ENCODE measurements around the gene RAB31.
"Not testable (repeated sequence)": the region's sequence is repeated elsewhere in the genome, so short reads cannot be mapped to it uniquely, and the experiment has no call there.

The RAB31 gene

GRCh38 chr18:9848170-9848879 lies 140.2 kb downstream of the RAB31 start:
- no peak for DNase-seq

GRCh38 chr18:9849407-9850283 lies 141.5 kb downstream of the RAB31 start:
- no peak for DNase-seq

DNA sequence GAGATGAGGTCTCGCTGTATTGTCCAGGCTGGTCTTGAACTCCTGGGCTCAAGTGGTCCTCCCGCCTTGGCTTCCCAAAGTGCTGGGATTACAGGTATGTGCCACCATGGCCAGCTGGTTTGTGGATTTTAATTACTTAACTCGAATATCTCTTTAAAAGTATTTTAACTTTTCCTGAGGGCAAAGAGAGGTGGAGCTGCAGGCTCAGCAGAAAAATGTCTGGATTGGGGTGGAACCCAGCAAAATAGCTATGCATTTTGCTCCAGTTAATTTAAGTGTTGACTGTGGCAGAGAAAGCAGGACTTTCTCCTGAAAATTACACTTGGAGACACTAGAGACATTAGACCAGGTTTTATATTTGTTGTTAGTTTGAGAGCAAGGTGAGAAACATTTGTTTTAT lies 142.2 kb downstream of the RAB31 start:
- DNase-seq, result no peak

- DNase-seq, result no peak
Measured at GRCh38 chr18:9851511-9851910, 143.4 kb downstream of the RAB31 start.

DNA sequence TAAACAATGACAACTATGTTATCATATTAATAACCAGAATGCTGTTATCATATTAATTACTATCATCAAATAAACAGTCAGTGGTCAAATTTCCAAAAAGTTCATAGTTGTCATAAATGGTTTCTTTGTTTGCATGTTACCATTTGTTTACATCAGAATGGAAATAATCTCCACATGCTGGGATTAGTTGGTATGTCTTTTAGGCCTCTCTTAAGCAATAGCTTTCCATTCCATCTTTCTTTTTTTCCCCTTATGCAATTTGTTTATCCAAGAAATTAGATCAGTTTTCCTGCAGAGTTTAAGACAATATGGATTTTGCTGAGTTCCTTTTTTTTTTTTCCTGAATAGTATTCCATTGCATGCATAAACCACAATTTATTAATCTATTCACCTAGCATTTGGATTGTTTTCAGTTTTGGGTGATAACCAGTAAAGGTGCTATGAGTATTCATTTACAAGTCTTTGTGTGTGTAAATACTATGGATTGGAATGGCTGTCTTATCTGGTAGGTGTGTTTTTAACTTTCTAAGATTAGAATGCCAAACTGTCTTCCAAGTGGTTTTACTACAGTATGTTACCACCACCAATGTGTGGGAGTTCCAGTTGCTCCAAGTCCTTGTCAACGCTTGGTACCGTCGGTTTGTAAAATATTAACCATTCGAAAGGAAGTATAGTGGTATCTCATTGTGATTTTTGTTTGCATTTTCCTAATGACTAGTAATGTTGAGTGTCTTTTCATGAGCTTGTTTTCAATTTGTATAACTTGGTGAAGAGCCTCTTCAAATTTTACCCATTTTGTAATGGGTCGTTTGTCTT lies 144.4 kb downstream of the RAB31 start:
- DNase-seq, result no peak

DNA sequence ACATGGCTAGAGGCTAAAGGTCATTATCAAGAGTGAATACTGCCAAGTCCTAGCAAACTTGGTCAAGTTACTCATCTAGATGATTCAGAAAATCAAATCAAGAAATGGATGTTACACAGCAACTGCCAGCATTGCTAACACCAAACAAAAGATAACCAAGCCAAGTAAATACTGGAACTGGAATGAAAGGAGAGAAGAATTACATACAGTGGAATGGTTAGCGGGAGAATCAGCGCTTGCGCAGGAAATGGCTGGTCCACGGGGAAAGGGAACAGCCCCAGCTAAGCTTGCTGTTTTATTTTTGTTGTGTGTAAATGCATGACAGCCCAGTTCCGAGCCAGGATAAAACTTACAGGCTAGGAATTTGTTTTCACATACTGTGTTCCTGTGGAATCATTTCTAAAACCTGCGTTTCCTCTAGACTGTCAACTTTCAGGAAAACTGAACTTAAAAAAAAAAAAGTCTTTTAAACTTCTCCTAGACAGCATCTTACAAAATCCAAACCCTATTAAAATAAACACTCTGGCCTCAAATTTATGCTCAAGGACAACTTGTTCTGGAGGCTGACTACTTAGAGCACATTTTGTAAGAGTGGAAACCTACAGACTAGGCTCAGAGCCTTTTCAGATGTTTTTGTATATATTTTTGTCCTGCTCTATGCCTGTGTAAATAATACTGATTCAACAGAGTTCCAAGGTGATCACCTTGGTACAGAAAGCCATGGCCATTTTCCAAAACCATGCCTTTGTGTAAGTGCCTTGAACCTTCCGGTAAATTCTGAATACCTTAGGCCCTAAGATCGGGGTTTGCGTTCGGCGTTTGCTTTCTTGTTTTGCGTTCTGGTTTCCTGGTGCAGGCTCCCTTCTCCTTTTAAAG lies 146.9 kb downstream of the RAB31 start:
- no peak for DNase-seq

DNA sequence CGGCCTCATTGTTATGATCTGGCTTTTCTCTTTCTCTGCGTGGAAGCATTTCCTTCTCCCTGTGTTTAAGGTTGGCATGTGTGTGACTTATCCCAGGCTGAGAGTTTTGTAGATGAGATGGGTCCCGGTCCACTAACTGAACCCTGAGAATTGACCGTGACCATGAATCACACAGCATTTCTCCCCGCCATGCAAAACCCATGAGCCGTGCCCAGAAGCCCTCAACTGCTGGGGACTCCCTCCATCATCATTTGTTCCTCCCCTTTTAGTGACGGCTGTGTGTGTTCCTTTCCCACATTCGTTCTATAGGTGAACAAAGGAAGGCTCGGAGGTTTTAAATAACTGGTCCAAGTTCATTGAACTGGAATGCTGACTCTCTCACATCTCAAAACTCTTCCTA lies 147.6 kb downstream of the RAB31 start:
- DNase-seq, result no peak

GRCh38 chr18:9856092-9856491 lies 148.0 kb downstream of the RAB31 start:
- no peak for DNase-seq

DNA sequence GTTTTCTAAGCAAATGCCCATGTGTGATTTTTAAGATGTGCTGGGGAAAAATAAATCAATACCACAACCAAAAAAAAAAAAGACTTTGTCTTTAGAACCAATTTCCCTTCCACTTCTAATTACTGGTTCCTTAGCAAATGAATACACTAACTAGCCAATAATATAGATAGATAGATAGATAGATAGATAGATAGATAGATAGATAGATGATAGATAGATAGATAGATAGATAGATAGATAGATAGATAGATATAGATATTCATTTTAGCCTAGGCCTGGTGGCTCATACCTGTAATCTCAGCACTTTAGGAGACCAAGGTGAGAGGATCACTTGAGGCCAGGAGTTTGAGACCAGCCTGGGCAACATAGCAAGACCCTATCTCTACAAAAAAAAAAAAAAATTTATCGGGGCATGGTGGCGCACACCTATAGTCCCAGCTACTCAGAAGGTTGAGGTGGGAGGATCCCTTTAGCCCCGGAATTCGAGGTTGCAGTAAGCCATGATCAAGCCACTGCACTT lies 149.4 kb downstream of the RAB31 start:
- not testable (repeated sequence) for DNase-seq

- DNase-seq, result no peak
Measured at GRCh38 chr18:9858642-9859041, 150.5 kb downstream of the RAB31 start.

- DNase-seq, result no peak
Measured at GRCh38 chr18:9859232-9859631, 151.1 kb downstream of the RAB31 start.

DNA sequence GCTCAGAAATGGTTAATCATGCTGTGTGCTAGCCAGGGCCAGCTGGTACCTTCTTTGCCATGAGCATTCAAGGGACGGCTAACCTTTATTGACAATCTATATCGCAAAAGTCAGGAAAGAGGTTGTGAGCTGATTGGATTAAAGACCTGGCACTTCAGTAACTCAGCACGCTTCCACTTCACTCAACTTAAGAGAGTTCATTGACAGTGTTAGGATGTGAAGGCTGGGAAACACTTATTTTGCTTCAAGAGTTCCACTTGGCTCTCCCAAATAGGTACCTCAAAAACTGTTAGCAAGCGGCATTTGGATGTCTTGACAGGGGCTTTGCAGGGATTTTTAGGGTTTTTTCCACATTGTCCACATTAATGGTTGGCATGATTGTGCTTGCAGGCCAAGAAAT lies 152.6 kb downstream of the RAB31 start:
- DNase-seq, result no peak

DNA sequence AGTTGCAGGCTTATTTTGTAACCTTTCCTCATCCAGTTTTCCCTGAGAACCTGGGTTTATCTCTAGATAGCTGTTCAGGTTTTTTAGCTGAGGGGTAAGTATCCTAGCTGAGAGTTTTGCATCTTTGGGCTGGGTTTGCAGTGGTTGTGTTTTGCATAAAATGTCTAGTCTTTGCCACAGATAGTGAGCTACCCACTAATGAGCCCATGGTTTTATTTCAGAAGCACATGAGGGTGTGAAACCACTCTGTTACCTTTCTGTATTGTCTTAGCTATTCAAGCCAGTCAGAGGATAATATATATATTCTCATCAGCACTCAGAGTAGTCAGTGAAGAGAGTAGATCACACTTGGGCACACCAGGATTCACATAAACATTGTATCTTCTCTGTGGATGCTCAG lies 153.1 kb downstream of the RAB31 start:
- no peak for DNase-seq

GRCh38 chr18:9861933-9862332 lies 153.8 kb downstream of the RAB31 start:
- no peak for DNase-seq

DNA sequence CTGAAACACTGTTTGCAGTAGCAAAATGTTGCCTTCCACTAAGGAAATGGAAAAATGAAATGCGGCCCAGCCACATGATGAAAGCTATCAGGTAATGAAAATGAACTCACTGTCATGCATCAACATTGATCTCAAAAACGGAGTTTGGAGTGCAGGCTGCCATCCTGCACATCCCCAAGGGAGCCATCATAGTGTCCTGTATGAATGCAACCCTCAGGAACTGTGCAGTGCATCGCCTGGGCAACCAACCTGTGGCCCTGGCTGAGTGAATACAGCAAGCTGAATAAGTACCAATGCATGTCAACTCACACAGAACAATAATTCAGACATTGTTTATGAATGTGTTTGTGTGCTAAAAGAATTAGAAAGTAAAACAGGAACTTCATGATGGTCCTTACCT lies 154.6 kb downstream of the RAB31 start:
- no peak for DNase-seq

- no peak for DNase-seq
Measured at GRCh38 chr18:9863282-9863681, 155.2 kb downstream of the RAB31 start.

GRCh38 chr18:9865764-9866490 lies 157.8 kb downstream of the RAB31 start:
- DNase-seq, result no peak

DNA sequence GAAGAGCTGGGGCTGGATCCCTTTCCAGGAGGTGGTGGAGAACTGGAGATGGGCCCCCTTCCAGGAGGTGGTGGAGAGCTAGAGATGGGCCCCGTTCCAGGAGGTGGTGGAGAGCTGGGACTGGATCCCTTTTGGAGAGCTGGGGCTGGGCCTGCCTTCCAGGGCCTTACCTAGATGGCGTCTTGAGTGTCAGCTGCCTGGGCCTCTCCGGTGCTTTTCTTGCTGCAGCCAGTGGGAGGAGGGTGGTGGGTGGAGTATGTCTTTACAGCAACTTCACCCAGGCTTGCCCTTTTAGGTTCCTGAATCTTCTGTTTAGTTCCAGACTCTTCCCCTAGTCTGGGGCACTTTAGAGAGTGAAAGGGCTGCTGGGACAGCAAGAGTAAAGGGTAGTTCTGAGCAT lies 158.5 kb downstream of the RAB31 start:
- no peak for DNase-seq

GRCh38 chr18:9867071-9867594 lies 159.0 kb downstream of the RAB31 start:
- no peak for DNase-seq

DNA sequence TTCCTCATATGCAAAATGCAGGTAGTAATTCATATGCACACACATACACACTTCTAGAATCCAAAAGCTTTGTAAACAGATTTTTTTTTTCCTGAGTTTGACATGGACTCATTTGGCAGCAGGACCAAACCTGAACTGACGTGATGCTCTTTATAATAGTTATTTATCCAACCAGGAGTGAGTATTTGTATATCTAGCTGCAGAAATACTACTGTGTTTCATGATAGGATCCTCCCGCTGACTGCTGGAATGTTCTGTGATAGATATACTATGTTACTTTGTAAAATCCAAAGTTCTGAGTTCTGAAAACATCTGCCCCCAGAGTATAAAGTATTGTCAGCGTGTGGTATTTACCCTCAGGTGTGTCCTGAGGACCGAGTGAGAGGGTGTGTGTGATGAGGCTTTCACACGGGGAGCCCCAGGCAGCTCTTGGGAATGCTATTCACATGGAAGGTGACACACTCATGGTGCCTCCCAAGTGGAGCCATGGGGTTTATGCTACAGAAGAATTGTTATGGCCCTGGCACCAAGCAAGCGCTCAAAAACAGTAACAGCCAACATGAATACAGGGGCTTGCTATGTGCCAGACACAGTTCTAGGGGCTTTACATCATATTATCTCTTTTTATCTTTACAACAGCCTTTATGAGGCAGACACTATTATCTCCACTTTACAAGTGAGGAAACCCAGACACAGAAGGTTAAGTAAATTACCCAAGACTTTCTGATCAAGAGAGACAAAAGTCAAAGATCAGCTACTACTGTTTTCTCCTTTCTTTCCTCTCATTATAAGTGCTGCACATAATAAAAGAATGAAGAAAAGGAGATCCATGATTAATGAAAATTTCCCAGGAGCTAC lies 161.0 kb downstream of the RAB31 start:
- DNase-seq, result no peak

All from left hindlimb (tissue), 1 donor.